GM23338 (cell line): Measurements from ENCODE around the gene ZMYND8.

Experiments
- CTCF ChIP-seq, 2 experiments: fragments of 200-600 bp in 1 of 2; sonication (generic) in 1 of 2; conservative IDR thresholded peaks; 2 replicates each; pipeline versions ENCODE4 v1.5.1 to v1.6.1; 2016 to 2017; ENCODE audit warnings: antibody characterized with exemption in 2 of 2, low read depth in 2 of 2, mild to moderate bottlenecking in 2 of 2, moderate library complexity in 1 of 2
- EZH2 ChIP-seq: fragments of 200-600 bp; sonication (generic); IDR thresholded peaks from one replicate; pipeline ENCODE4 v1.8.0; 2017; ENCODE audit warnings: antibody characterized with exemption, mild to moderate bottlenecking, low read depth; ENCODE audit not compliant: unreplicated experiment
- EZH2phosphoT487 ChIP-seq: fragments of 200-600 bp; sonication (generic); IDR thresholded peaks from one replicate; pipeline ENCODE4 v1.8.1; 2018; ENCODE audit warnings: antibody characterized with exemption; ENCODE audit not compliant: unreplicated experiment

- TF ChIP-seq EZH2 (no peak), CTCF (conservative IDR thresholded peaks at IDR 0.05; ENCODE audit: low read depth in 2 of 2) (no peak), EZH2phosphoT487 (no peak)
Observed at GRCh38 chr20:47356526-47357295, at the start of gene ZMYND8.
